ENCODE data around the gene CREB3L2.

DNA sequence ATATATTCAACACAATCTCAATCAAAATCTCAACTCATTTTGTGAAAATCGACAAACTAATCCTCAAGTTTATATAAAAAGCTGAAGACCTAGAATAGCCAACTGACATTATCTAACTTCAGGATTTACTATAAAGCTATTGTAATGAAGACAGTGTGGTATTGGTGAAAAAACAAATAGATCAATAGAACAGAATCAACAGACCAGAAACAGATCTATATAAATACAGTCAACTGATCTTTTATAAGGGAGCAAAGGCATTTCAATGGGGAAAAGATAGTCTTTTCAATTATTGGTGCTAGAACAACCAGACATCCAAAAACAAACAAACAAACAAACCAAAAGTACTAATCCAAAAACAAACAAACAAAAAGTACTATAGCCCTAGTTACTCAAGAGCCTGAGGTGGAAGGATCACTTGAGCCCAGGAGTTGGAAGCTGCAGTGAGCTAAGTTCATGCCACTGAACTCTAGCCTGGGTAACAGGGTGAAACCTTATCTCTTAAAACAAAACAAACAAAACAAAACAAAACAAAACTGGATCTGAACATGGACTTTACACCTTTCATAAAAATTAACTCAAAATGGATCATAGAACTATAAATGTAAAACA, 47.7 kb upstream of the CREB3L2 start:
- TF ChIP-seq POLR2A (IDR thresholded peaks at IDR 0.05) = no peak
- TF ChIP-seq, protein P1, sequence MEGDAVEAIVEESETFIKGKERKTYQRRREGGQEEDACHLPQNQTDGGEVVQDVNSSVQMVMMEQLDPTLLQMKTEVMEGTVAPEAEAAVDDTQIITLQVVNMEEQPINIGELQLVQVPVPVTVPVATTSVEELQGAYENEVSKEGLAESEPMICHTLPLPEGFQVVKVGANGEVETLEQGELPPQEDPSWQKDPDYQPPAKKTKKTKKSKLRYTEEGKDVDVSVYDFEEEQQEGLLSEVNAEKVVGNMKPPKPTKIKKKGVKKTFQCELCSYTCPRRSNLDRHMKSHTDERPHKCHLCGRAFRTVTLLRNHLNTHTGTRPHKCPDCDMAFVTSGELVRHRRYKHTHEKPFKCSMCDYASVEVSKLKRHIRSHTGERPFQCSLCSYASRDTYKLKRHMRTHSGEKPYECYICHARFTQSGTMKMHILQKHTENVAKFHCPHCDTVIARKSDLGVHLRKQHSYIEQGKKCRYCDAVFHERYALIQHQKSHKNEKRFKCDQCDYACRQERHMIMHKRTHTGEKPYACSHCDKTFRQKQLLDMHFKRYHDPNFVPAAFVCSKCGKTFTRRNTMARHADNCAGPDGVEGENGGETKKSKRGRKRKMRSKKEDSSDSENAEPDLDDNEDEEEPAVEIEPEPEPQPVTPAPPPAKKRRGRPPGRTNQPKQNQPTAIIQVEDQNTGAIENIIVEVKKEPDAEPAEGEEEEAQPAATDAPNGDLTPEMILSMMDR (IDR thresholded peaks at IDR 0.05) = no peak

All from adrenal gland (tissue), 5 donors.